Measurements from ENCODE around the gene SLN. TPM values are rescaled to one million over a fixed set of nuclear protein-coding genes. Genes with fewer than 3 reads are reported as not detected.

Gene SLN
- total and polyA plus RNA-seq, 2 donors (not counting 1 experiment from before 2014, with no cell fraction given), result not detected

GRCh38 chr11:107682572-107682971, 29.3 kb downstream of the SLN start:
- no peaks in the 10 kb centered on the region for H4K20me1 ChIP-seq (ENCODE audit: control insufficient read depth, extremely low read depth, insufficient read depth, low read length)
- H3K9ac ChIP-seq (ENCODE audit: insufficient read depth, low read length), result no peak overlapping the region

GRCh38 chr11:107682171-107682570, 29.7 kb downstream of the SLN start:
- no peaks in the 10 kb centered on the region for H3K27me3 ChIP-seq (ENCODE audit: control insufficient read depth, insufficient read depth, low read length)
- no peaks in the 10 kb centered on the region for H3K36me3 ChIP-seq (ENCODE audit: control insufficient read depth, insufficient read depth, low read length)
- no peak overlapping the region for H3K4me2 ChIP-seq (ENCODE audit: extremely low read depth, insufficient read depth, low read length)

More at GRCh38 chr11:107682572-107682971, 29.3 kb downstream of the SLN start:
- H3K4me1 ChIP-seq (ENCODE audit: control insufficient read depth, extremely low read depth, insufficient read depth, low read length), result no peaks in the 10 kb centered on the region
- H3K9me3 ChIP-seq (ENCODE audit: control insufficient read depth, insufficient read depth, low read depth, low read length), result no peaks in the 10 kb centered on the region
- no peak overlapping the region for H3K4me2 ChIP-seq (ENCODE audit: extremely low read depth, insufficient read depth, low read length)
- no peak overlapping the region for H2AFZ ChIP-seq (ENCODE audit: low read length)
- H3K79me2 ChIP-seq (ENCODE audit: control insufficient read depth, insufficient read depth, low read length), result no peaks in the 10 kb centered on the region
- DNase-seq (ENCODE audit: low read depth in 2 of 2), result no peak
- TF ChIP-seq CTCF (conservative IDR thresholded peaks at IDR 0.05 in 1 of 2, IDR thresholded peaks at IDR 0.05 in 1 of 2; ENCODE audit: low read depth in 1 of 2, low read length in 2 of 2) (no peak), EZH2 (IDR thresholded peaks at IDR 0.05; ENCODE audit: low read length, missing control alignments) (no peak)
- H3K4me3 ChIP-seq (replicated peaks in 1 of 4; ENCODE audit: control extremely low read depth in 1 of 4, insufficient read depth in 1 of 4, low read depth in 3 of 4, low read length in 4 of 4), result no peak overlapping the region
- no peak overlapping the region for H3K27ac ChIP-seq (ENCODE audit: insufficient read depth, low read length)
- H3K27me3 ChIP-seq (ENCODE audit: control insufficient read depth, insufficient read depth, low read length), result no peaks in the 10 kb centered on the region
- H3K36me3 ChIP-seq (ENCODE audit: control insufficient read depth, insufficient read depth, low read length), result no peaks in the 10 kb centered on the region

GRCh38 chr11:107679255-107680024, 32.4 kb downstream of the SLN start:
- no peak for DNase-seq (ENCODE audit: low read depth in 2 of 2)
- no peak overlapping the region for H3K4me3 ChIP-seq (replicated peaks in 1 of 4; ENCODE audit: control extremely low read depth in 1 of 4, insufficient read depth in 1 of 4, low read depth in 3 of 4, low read length in 4 of 4)
- H3K9me3 ChIP-seq (ENCODE audit: control insufficient read depth, insufficient read depth, low read depth, low read length), result no peaks in the 10 kb centered on the region
- no peak overlapping the region for H3K4me2 ChIP-seq (ENCODE audit: extremely low read depth, insufficient read depth, low read length)
- H4K20me1 ChIP-seq (ENCODE audit: control insufficient read depth, extremely low read depth, insufficient read depth, low read length), result no peaks in the 10 kb centered on the region
- H3K4me1 ChIP-seq (ENCODE audit: control insufficient read depth, extremely low read depth, insufficient read depth, low read length), result no peaks in the 10 kb centered on the region
- no peaks in the 10 kb centered on the region for H3K27me3 ChIP-seq (ENCODE audit: control insufficient read depth, insufficient read depth, low read length)
- no peak overlapping the region for H3K9ac ChIP-seq (ENCODE audit: insufficient read depth, low read length)
- no peaks in the 10 kb centered on the region for H3K36me3 ChIP-seq (ENCODE audit: control insufficient read depth, insufficient read depth, low read length)
- H2AFZ ChIP-seq (ENCODE audit: low read length), result no peak overlapping the region
- H3K27ac ChIP-seq (ENCODE audit: insufficient read depth, low read length), result no peak overlapping the region
- TF ChIP-seq CTCF (conservative IDR thresholded peaks at IDR 0.05 in 1 of 2, IDR thresholded peaks at IDR 0.05 in 1 of 2; ENCODE audit: low read depth in 1 of 2, low read length in 2 of 2) (no peak), EZH2 (IDR thresholded peaks at IDR 0.05; ENCODE audit: low read length, missing control alignments) (no peak)
- no peaks in the 10 kb centered on the region for H3K79me2 ChIP-seq (ENCODE audit: control insufficient read depth, insufficient read depth, low read length)

More at GRCh38 chr11:107682171-107682570, 29.7 kb downstream of the SLN start:
- Histone ChIP-seq H3K27ac (ENCODE audit: insufficient read depth, low read length) (no peak overlapping the region), H3K4me1 (ENCODE audit: control insufficient read depth, extremely low read depth, insufficient read depth, low read length) (no peaks in the 10 kb centered on the region), H3K79me2 (ENCODE audit: control insufficient read depth, insufficient read depth, low read length) (no peaks in the 10 kb centered on the region), H4K20me1 (ENCODE audit: control insufficient read depth, extremely low read depth, insufficient read depth, low read length) (no peaks in the 10 kb centered on the region), H3K4me3 (replicated peaks in 1 of 4; ENCODE audit: control extremely low read depth in 1 of 4, insufficient read depth in 1 of 4, low read depth in 3 of 4, low read length in 4 of 4) (no peak overlapping the region), H2AFZ (ENCODE audit: low read length) (no peak overlapping the region), H3K9me3 (ENCODE audit: control insufficient read depth, insufficient read depth, low read depth, low read length) (no peaks in the 10 kb centered on the region), H3K9ac (ENCODE audit: insufficient read depth, low read length) (no peak overlapping the region)
- TF ChIP-seq CTCF (conservative IDR thresholded peaks at IDR 0.05 in 1 of 2, IDR thresholded peaks at IDR 0.05 in 1 of 2; ENCODE audit: low read depth in 1 of 2, low read length in 2 of 2) (no peak), EZH2 (IDR thresholded peaks at IDR 0.05; ENCODE audit: low read length, missing control alignments) (no peak)
- DNase-seq (ENCODE audit: low read depth in 2 of 2), result no peak
